Activated CD8-positive, alpha-beta T cell treated with anti-CD3 and anti-CD28 coated beads, Interleukin-2, amount 10 ng/mL, durations not matched to agents 7 days and 5 days (primary cell): ENCODE results near the gene COA6. TPM values are rescaled to one million over a fixed set of nuclear protein-coding genes. Genes with fewer than 3 reads are reported as not detected.
"Not testable (repeated sequence)": the region's sequence is repeated elsewhere in the genome, so short reads cannot be mapped to it uniquely, and the experiment has no call there.

Experiments used
- ATAC-seq: fragments of 150-1000 bp; cut with Tn5 transposase; one replicate; pipeline ENCODE4 v1.10.0; 2021; ENCODE audit warnings: moderate library complexity
- CTCF ChIA-PET: fragments of 350-600 bp; sonication (Branson Sonifier 250); formaldehyde crosslinking; loops from one replicate; lab custom pipeline; 2021; ENCODE audit warnings: antibody characterized with exemption; lab: Charles Lee
- POLR2A ChIA-PET: fragments of 350-600 bp; sonication (Branson Sonifier 250); formaldehyde crosslinking; loops from one replicate; lab custom pipeline; 2021; ENCODE audit warnings: antibody characterized with exemption; lab: Charles Lee
- DNase-seq: peaks from one replicate; pipeline ENCODE4 v3.0.0-alpha.2; 2020
- H3K27ac Mint-ChIP-seq: one replicate; pipeline ENCODE4 v1.8.0; 2021; ENCODE audit warnings: mild to moderate bottlenecking, mixed read lengths
- H3K27me3 Mint-ChIP-seq: one replicate; pipeline ENCODE4 v1.8.0; 2021; ENCODE audit warnings: low read depth, mixed read lengths
- H3K36me3 Mint-ChIP-seq: one replicate; pipeline ENCODE4 v1.8.0; 2021; ENCODE audit warnings: low read depth, mixed read lengths
- H3K4me1 Mint-ChIP-seq: one replicate; pipeline ENCODE4 v1.8.0; 2021; ENCODE audit warnings: low read depth, mixed read lengths
- H3K4me3 Mint-ChIP-seq: one replicate; pipeline ENCODE4 v1.8.0; 2021; ENCODE audit warnings: mild to moderate bottlenecking, mixed read lengths
- H3K9me3 Mint-ChIP-seq: one replicate; pipeline ENCODE4 v1.8.0; 2022; ENCODE audit warnings: mixed read lengths; ENCODE audit not compliant: insufficient read depth
- total RNA-seq, 2 experiments: library from RNA; stranded (reverse); gene quantifications; one replicate each; pipeline ENCODE4 v1.2.3, GENCODE V29; 2021

Gene COA6
- total RNA-seq, 2 experiments from 2014 or later, result 39.2 to 40.0 TPM

- H3K36me3 Mint-ChIP-seq, result peaks cover 29% of the 10 kb centered on the region
- peaks cover 33% of the 10 kb centered on the region for H3K4me1 Mint-ChIP-seq
- H3K4me3 Mint-ChIP-seq, result no peak overlapping the region
- ATAC-seq, result no peak
- DNase-seq, result peak; percentile 4
- peak overlapping the region; percentile 28 for H3K27ac Mint-ChIP-seq
- ChIA-PET POLR2A (no interaction called here), CTCF (no interaction called here)
- no peaks in the 10 kb centered on the region for H3K9me3 Mint-ChIP-seq
- H3K27me3 Mint-ChIP-seq, result no peaks in the 10 kb centered on the region
These were observed 23.6 kb downstream of the COA6 start for GRCh38 chr1:234396871-234397270.

- CTCF ChIA-PET, result interaction anchor here (1.9 kb wide), 1 partner anchor 24 kb away, joined by 6 read pairs; the partner anchor contains the start of gene COA6
- POLR2A ChIA-PET, result no interaction called here
- Mint-ChIP-seq H3K4me1 (peaks cover 38% of the 10 kb centered on the region), H3K4me3 (no peak overlapping the region), H3K27me3 (no peaks in the 10 kb centered on the region), H3K36me3 (peaks cover 29% of the 10 kb centered on the region), H3K9me3 (no peaks in the 10 kb centered on the region), H3K27ac (no peak overlapping the region)
- DNase-seq (peak; percentile 14), ATAC-seq (no peak)
These were observed 24.5 kb downstream of the COA6 start for GRCh38 chr1:234397732-234398131.

GRCh38 chr1:234398849-234399381 lies 25.7 kb downstream of the COA6 start:
- CTCF ChIA-PET, result interaction anchor here (0.9 to 1.9 kb wide), 2 partner anchors 26 to 28 kb away, joined by 4 to 6 read pairs; partner anchors contain the start of gene COA6
- H3K9me3 Mint-ChIP-seq, result no peaks in the 10 kb centered on the region
- H3K36me3 Mint-ChIP-seq, result peaks cover 27% of the 10 kb centered on the region
- POLR2A ChIA-PET, result interaction anchor here (0.6 kb wide), 1 partner anchor 26 kb away, joined by 5 read pairs; the partner anchor contains the start of gene COA6
- DNase-seq (no peak), ATAC-seq (no peak)
- H3K27ac Mint-ChIP-seq, result peak overlapping the region; percentile 71
- no peaks in the 10 kb centered on the region for H3K27me3 Mint-ChIP-seq
- peaks cover 42% of the 10 kb centered on the region for H3K4me1 Mint-ChIP-seq
- peak overlapping the region; percentile 41 for H3K4me3 Mint-ChIP-seq

- DNase-seq, POLR2A ChIA-PET, ATAC-seq, H3K27me3 Mint-ChIP-seq, H3K4me3 Mint-ChIP-seq, H3K9me3 Mint-ChIP-seq, H3K27ac Mint-ChIP-seq: not testable (repeated sequence)
- CTCF ChIA-PET, result interaction anchor here (1.9 kb wide), 1 partner anchor 26 kb away, joined by 6 read pairs; the partner anchor contains the start of gene COA6
- Mint-ChIP-seq H3K4me1 (peaks cover 42% of the 10 kb centered on the region), H3K36me3 (peaks cover 27% of the 10 kb centered on the region)
These were observed 26.3 kb downstream of the COA6 start for GRCh38 chr1:234399515-234399914.

GRCh38 chr1:234400773-234401172 lies 27.5 kb downstream of the COA6 start:
- no peak for DNase-seq
- CTCF ChIA-PET, result no interaction called here
- no peaks in the 10 kb centered on the region for H3K9me3 Mint-ChIP-seq
- no peaks in the 10 kb centered on the region for H3K27me3 Mint-ChIP-seq
- peaks cover 35% of the 10 kb centered on the region for H3K36me3 Mint-ChIP-seq
- POLR2A ChIA-PET, result no interaction called here
- peaks cover 42% of the 10 kb centered on the region for H3K4me1 Mint-ChIP-seq
- H3K27ac Mint-ChIP-seq, result peak overlapping the region; percentile 85
- peak overlapping the region; percentile 54 for H3K4me3 Mint-ChIP-seq
- ATAC-seq, result peak; percentile 72

GRCh38 chr1:234401658-234402057 lies 28.4 kb downstream of the COA6 start:
- Mint-ChIP-seq H3K9me3 (no peaks in the 10 kb centered on the region), H3K4me1 (peaks cover 41% of the 10 kb centered on the region), H3K27me3 (no peaks in the 10 kb centered on the region), H3K36me3 (peaks cover 35% of the 10 kb centered on the region), H3K4me3 (peak overlapping the region; percentile 4), H3K27ac (peak overlapping the region; percentile 60)
- POLR2A ChIA-PET, result interaction anchor here (1.9 kb wide), 1 partner anchor 28 kb away, joined by 7 read pairs; the partner anchor contains the start of gene COA6
- ATAC-seq, result no peak
- CTCF ChIA-PET, result no interaction called here
- DNase-seq, result no peak

GRCh38 chr1:234402939-234403338 lies 29.7 kb downstream of the COA6 start:
- H3K36me3 Mint-ChIP-seq, result peaks cover 34% of the 10 kb centered on the region
- no peak overlapping the region for H3K27ac Mint-ChIP-seq
- ChIA-PET POLR2A (interaction anchor here (1.9 kb wide), 1 partner anchor 29 kb away, joined by 7 read pairs; the partner anchor contains the start of gene COA6), CTCF (no interaction called here)
- H3K27me3 Mint-ChIP-seq, result no peaks in the 10 kb centered on the region
- no peak overlapping the region for H3K4me3 Mint-ChIP-seq
- no peaks in the 10 kb centered on the region for H3K9me3 Mint-ChIP-seq
- H3K4me1 Mint-ChIP-seq, result peaks cover 37% of the 10 kb centered on the region
- DNase-seq, result no peak
- ATAC-seq, result no peak

GRCh38 chr1:234405676-234406075 lies 32.4 kb downstream of the COA6 start:
- H3K27ac Mint-ChIP-seq, result no peak overlapping the region
- H3K9me3 Mint-ChIP-seq, result no peaks in the 10 kb centered on the region
- CTCF ChIA-PET, result no interaction called here

GRCh38 chr1:234406871-234407270 lies 33.6 kb downstream of the COA6 start:
- H3K9me3 Mint-ChIP-seq, result no peaks in the 10 kb centered on the region
- no peaks in the 10 kb centered on the region for H3K27me3 Mint-ChIP-seq
- DNase-seq (no peak), ATAC-seq (no peak)
- peaks cover 11% of the 10 kb centered on the region for H3K4me1 Mint-ChIP-seq
- H3K4me3 Mint-ChIP-seq, result no peak overlapping the region
- ChIA-PET CTCF (interaction anchor here (1.0 kb wide), 2 partner anchors 12 to 80 kb away, joined by 3 read pairs; no protein-coding TSS in a partner anchor), POLR2A (no interaction called here)
- H3K27ac Mint-ChIP-seq, result no peak overlapping the region
- peaks cover 26% of the 10 kb centered on the region for H3K36me3 Mint-ChIP-seq

More at GRCh38 chr1:234405676-234406075, 32.4 kb downstream of the COA6 start:
- no peaks in the 10 kb centered on the region for H3K27me3 Mint-ChIP-seq
- POLR2A ChIA-PET, result no interaction called here
- ATAC-seq (no peak), DNase-seq (no peak)
- peaks cover 34% of the 10 kb centered on the region for H3K36me3 Mint-ChIP-seq
- no peak overlapping the region for H3K4me3 Mint-ChIP-seq
- H3K4me1 Mint-ChIP-seq, result peaks cover 23% of the 10 kb centered on the region

- Mint-ChIP-seq H3K27me3 (no peaks in the 10 kb centered on the region), H3K9me3 (no peaks in the 10 kb centered on the region), H3K4me1 (peaks cover 3% of the 10 kb centered on the region), H3K4me3 (no peak overlapping the region), H3K36me3 (peaks cover 23% of the 10 kb centered on the region), H3K27ac (no peak overlapping the region)
- ChIA-PET POLR2A (no interaction called here), CTCF (interaction anchor here (1.2 kb wide), 1 partner anchor 86 kb away, joined by 3 read pairs; no protein-coding TSS in a partner anchor)
- ATAC-seq (no peak), DNase-seq (no peak)
These were observed 35.5 kb downstream of the COA6 start for GRCh38 chr1:234408757-234409156.

GRCh38 chr1:234409328-234409727 lies 36.1 kb downstream of the COA6 start:
- Mint-ChIP-seq H3K36me3 (peaks cover 24% of the 10 kb centered on the region), H3K9me3 (no peaks in the 10 kb centered on the region), H3K4me1 (peaks cover 3% of the 10 kb centered on the region), H3K27ac (no peak overlapping the region), H3K4me3 (no peak overlapping the region), H3K27me3 (no peaks in the 10 kb centered on the region)
- ChIA-PET CTCF (interaction anchor here (1.2 kb wide), 1 partner anchor 86 kb away, joined by 3 read pairs; no protein-coding TSS in a partner anchor), POLR2A (no interaction called here)
- ATAC-seq, result no peak
- DNase-seq, result no peak

GRCh38 chr1:234412830-234413229 lies 39.6 kb downstream of the COA6 start:
- Mint-ChIP-seq H3K27ac (peak overlapping the region; percentile 66), H3K9me3 (no peaks in the 10 kb centered on the region), H3K27me3 (no peaks in the 10 kb centered on the region), H3K36me3 (peaks cover 23% of the 10 kb centered on the region), H3K4me3 (no peak overlapping the region), H3K4me1 (peaks cover 3% of the 10 kb centered on the region)
- DNase-seq, result no peak
- no peak for ATAC-seq
- POLR2A ChIA-PET, result no interaction called here
- CTCF ChIA-PET, result interaction anchor here (0.5 kb wide), 1 partner anchor 121 kb away, joined by 3 read pairs; no protein-coding TSS in a partner anchor
